T follicular helper cell (primary cell): ENCODE data around the gene KRTAP2-2.
"Not testable (repeated sequence)": the region's sequence is repeated elsewhere in the genome, so short reads cannot be mapped to it uniquely, and the experiment has no call there.

Experiments used
- DNase-seq: peaks from one replicate; pipeline ENCODE4 v3.0.0-alpha.2; 2020; ENCODE audit warnings: low read depth
- total RNA-seq, 2 experiments: gene quantifications; one replicate each; lab custom pipeline; 2026; lab: John Stamatoyannopoulos, UW

KRTAP2-2 gene
- 0 reads per million in 2 experiments for total RNA-seq

GRCh38 chr17:41055130-41055529 lies at the start of gene KRTAP2-2:
KRTAP2-2 (minus strand) TSS chr17:41055230; CDS start chr17:41055211, 19 bp downstream.
- DNase-seq, result not testable (repeated sequence)

- DNase-seq, result not testable (repeated sequence)
Measured at GRCh38 chr17:41104386-41105038, 49.5 kb upstream of the KRTAP2-2 start.

GRCh38 chr17:41103896-41104295 lies 48.9 kb upstream of the KRTAP2-2 start:
- DNase-seq, result no peak

- no peak for DNase-seq
Measured at GRCh38 chr17:41101586-41102259, 46.7 kb upstream of the KRTAP2-2 start, which contains the start of gene KRTAP4-16. KRTAP4-16 (minus strand) TSS chr17:41102209; CDS start chr17:41102209, 0 bp downstream.

GRCh38 chr17:41099682-41100480 lies 44.9 kb upstream of the KRTAP2-2 start:
- DNase-seq, result not testable (repeated sequence)

GRCh38 chr17:41098481-41098880 lies 43.5 kb upstream of the KRTAP2-2 start:
- no peak for DNase-seq

- no peak for DNase-seq
Measured at GRCh38 chr17:41098042-41098441, 43.0 kb upstream of the KRTAP2-2 start, which contains the start of gene KRTAP4-8. KRTAP4-8 (minus strand) TSS chr17:41098142; CDS start chr17:41098084, 58 bp downstream.

GRCh38 chr17:41096055-41096454 lies 41.0 kb upstream of the KRTAP2-2 start:
- DNase-seq, result no peak

- not testable (repeated sequence) for DNase-seq
Measured at GRCh38 chr17:41088760-41089352, 33.8 kb upstream of the KRTAP2-2 start.

GRCh38 chr17:41084100-41084856 lies 29.2 kb upstream of the KRTAP2-2 start, which contains the start of gene KRTAP4-7:
KRTAP4-7 (plus strand) TSS chr17:41084150; CDS start chr17:41084207, 57 bp downstream.
- not testable (repeated sequence) for DNase-seq

GRCh38 chr17:41083427-41083826 lies 28.4 kb upstream of the KRTAP2-2 start:
- DNase-seq, result not testable (repeated sequence)

GRCh38 chr17:41082626-41083025 lies 27.6 kb upstream of the KRTAP2-2 start:
- DNase-seq, result no peak

GRCh38 chr17:41076788-41077187 lies 21.8 kb upstream of the KRTAP2-2 start:
- no peak for DNase-seq

- DNase-seq, result no peak
Measured at GRCh38 chr17:41073676-41074075, 18.6 kb upstream of the KRTAP2-2 start.

GRCh38 chr17:41071606-41072360 lies 16.8 kb upstream of the KRTAP2-2 start:
- no peak for DNase-seq

GRCh38 chr17:41069031-41069430 lies 14.0 kb upstream of the KRTAP2-2 start:
- no peak for DNase-seq

GRCh38 chr17:41067281-41067680 lies 12.3 kb upstream of the KRTAP2-2 start:
- DNase-seq, result no peak

- no peak for DNase-seq
Measured at GRCh38 chr17:41065829-41066624, 11.0 kb upstream of the KRTAP2-2 start, which contains the start of gene KRTAP2-4. KRTAP2-4 (minus strand) TSS chr17:41065879; CDS start chr17:41065845, 34 bp downstream.

GRCh38 chr17:41065016-41065689 lies 10.1 kb upstream of the KRTAP2-2 start:
- not testable (repeated sequence) for DNase-seq
